Activated CD4-positive, alpha-beta T cell treated with anti-CD3 and anti-CD28 coated beads for 24 hours (primary cell): ENCODE measurements around the gene PRB2.
"Not testable (repeated sequence)": the region's sequence is repeated elsewhere in the genome, so short reads cannot be mapped to it uniquely, and the experiment has no call there.

ENCODE experiments used
- DNase-seq, 2 donors: peaks; one replicate each; pipeline ENCODE4 v3.0.0-alpha.2; 2020; ENCODE audit warnings: low read depth in 2 of 2

Gene PRB2

DNA sequence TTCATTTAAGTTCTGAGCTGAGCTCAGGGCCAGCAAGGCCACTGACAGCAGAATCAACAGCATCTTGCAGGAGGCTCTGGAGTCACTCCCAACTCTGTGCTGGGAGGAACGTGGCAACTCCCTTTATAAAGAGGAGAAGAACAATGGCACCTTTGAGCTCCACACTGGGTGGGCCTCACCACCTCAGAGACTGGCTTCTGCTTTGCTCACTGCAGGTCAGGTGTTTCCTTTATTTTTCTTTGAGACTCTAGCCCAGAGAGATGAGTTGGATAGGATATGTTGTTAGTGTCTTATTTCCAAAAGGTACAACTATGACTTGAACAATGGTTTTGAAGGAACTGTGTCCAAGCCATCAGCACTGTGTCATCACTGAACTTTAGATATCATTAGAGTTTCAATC, at the start of gene PRB2:
PRB2 (minus strand) TSS at position 101 of the 400 bp plus-strand sequence; CDS start at position 63, 38 bp downstream.
- DNase-seq = not testable (repeated sequence)

DNA sequence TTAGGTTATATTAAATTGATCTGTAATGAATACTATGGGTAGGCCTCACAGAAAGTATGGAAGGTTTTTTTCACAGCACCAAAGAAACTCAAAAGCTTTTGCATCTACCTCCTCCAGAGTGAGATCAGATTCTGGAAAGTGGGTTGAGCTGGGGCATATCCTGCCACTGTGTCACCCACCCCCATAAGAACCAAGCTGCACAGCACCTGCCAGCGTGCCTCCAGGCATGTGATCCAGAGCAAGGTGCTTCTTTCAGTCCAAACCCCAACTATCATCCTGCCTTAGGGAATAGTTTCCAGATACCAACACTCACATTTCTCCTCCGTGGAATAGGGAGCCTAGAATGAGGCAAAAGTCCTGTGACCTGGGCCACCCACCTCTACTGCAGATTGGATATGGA, 42.6 kb upstream of the PRB2 start:
- no peak for DNase-seq

DNA sequence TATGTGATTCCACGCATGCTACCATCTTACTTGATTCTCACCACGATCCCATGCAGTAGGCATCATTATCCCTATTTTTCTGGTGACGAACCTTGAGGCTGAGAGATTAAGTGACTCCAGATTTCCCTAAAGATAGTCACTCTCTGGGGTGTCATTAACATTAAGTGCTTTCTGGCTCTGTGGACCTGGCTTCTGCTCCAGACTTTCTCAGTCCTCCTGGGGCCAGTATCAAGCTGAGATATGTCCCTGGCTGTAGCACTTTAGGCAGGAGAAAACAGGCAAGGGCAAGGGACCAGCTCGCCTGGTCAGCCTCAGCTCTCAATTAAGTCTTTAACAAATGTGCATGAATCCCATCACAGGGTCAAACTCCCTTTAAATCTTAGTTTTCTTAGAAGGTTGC, 38.3 kb upstream of the PRB2 start:
- DNase-seq = no peak

DNA sequence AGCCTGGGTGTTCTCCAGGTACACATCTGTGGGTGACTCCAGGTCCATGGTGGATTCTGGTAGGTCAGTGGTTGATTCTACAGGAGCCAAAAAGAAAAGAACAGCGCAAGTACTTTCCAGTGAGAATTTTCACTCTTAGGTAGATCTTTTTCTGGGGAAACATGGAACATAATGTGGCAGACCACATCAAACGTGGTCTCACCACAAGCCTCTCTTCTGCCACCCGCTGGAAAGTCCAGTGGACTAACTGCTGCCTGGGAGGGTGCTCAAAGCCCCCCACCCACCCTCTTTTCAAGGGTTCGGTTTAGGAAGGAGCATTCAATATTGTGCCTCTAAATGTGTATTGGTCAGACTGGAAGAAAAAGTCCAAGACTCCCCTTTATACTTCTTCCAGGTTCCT, 36.1 kb upstream of the PRB2 start:
- DNase-seq = no peak

DNA sequence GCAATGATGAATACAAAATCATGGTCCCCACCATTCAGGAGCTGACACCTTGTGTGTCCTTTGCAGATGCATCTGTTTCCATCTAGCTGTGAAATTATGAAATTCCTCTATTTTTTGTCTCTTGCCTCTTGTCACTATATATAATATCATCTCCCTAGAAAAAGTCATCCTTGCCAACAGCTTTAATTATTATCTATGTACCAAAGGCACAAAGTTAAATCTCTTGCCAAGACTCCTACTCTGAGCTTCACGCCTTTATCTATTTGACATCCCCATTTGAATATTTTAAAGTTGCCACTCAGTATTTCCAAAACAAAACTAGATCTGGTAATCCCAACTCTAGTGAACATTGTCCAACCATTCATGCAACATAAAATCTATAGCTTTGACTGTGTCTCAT, 32.0 kb upstream of the PRB2 start:
- no peak for DNase-seq

DNA sequence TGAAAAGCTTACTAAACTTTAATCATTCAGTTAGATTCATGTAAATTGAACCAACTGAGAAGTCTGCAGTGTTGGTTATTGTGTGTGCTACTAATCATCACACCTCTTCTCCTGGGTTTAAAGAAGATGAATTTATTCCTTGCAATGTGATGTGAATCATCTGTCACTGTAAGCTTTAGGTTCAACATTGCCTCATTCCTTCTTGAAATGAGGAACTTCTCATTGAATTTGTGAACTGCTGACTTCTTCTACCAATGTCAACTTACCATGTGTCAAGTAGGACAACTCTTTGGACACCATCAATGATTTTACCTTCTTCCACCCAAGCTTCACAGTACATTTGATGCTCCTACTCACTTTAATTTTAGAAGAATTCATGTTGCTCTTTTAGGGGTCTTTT, 17.4 kb upstream of the PRB2 start:
- no peak for DNase-seq

DNA sequence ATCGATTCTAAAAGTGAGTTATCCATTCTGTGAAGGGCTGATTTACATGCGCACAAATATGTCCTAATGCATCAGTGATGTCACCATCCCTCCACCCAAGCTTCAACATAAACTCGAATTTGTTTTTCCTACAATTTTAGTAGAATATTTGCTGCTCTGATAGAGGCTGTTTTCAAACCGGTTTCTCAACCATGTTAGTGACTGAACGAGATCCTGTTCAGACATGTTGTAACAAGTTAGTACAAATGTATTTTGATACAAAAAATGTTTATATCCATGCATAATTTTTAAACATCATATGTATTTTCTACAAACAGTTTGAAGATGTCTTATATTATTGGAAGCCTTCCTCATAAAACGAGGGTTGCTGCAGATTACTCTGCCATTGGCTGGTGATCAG, 12.7 kb upstream of the PRB2 start:
- no peak for DNase-seq

DNA sequence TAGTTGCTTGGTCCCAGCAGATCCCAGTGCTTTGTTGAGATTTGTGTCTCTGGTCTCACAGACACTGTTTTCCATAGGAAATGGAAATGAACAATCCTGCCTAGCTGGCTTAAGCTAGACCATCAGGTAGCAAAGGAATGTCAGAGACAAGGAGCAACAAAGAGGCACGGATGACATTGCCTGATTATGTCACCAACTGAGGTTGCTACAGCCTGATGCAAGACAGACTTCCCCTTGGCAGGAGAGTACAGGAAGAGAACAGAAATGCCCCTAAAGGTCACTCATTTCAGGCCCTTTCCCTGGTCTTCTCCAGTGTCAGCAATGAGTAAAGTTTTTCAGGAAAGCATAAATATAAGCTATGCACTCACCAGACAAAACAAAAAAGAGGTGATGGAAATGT, 2.0 kb upstream of the PRB2 start:
- no peak for DNase-seq

DNA sequence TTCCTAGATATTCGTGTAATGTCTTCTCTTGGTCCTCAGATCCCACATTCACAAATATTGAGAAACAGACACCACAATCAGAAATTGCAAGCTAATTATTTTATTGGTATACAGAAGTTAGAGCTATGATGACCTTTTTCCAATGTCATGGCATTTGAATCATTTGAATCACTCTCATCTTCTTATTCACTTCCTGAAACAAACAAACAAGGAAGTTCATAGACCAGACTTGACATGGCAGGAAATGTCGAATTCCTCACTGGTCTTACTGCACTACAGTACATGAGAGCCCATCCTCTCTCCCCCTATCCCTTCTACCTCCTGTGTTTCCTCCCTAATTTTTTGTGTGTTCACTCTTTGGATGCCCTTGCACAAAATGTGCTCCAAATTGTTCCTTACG, 3.9 kb downstream of the PRB2 start:
- DNase-seq = not testable (repeated sequence)

DNA sequence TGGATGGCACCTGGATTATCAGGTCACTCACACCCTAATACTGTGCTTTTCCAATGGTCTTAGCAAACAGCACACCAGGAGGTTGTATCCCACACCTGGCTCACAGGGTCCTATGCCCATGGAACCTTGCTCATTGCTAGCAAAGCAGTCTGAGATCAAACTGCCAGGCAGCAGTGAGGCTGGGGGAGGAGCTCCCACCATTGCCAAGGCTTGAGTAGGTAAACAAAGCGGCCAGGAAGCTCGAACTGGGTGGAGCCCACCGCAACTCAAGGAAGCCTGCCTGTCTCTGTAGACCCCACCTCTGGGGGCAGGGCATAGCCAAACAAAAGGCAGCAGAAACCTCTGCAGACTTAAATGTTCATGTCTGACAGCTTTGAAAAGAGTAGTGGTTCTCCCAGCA, 17.9 kb downstream of the PRB2 start:
- not testable (repeated sequence) for DNase-seq

DNA sequence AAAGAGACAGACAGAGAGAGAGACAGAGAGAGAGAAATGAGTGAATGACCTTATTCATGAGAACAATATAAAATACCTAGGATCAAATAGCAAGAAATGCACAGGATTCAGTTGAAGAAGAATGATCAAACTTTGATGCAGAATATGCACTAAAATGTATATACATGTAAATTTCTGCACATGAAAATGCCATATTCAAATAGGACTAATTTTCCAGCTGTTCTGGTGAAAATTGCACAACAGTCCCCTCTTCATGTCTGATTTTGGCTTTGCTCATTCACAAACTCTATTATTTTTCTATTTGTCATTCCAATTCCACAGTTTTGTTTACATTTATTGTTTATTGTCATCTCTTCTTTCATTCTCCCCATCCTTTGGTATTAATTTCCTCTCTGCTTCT, 34.2 kb downstream of the PRB2 start:
- no peak for DNase-seq

DNA sequence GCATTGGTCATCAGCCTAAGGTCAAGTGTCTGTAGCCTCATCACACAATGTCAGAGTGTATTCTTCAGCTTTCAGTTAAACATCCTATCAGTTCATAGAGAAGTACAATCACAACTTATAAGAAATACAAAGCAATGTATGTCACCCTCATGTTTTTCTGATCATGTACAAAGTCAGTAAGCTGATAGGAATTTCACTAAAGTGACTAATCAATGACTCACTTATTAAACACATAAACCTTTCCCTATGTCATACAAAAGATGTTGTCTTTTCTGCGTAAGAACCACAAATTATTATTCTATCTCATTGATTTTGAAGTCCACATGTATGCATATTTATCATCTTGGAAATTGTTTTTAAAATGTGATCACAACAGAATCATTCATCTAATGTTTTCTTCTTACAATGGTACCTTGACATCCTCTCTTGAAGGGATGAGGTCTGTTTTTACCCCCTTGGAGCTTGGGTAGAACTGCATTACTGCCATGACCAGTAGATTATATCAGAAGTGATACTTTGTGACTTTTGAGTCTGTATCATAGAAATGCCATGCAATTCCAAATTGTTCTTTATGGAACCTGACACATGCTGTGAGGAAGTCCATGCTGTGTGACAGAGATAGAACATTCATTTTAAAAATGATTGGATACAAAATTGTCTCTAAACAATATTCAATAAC, 35.0 kb downstream of the PRB2 start:
- not testable (repeated sequence) for DNase-seq

DNA sequence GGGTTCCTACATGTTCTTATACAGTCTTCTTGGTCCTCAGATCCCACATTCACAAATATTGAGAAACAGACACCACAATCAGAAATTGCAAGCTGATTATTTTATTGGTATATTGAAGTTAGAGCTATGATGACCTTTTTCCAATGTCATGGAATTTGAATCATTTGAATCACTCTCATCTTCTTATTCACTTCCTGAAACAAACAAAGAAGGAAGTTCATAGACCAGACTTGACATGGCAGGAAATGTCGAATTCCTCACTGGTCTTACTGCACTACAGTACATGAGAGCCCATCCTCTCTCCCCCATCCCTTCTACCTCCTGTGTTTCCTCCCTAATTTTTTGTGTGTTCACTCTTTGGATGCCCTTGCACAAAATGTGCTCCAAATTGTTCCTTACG, 43.6 kb downstream of the PRB2 start:
- DNase-seq = not testable (repeated sequence)

DNA sequence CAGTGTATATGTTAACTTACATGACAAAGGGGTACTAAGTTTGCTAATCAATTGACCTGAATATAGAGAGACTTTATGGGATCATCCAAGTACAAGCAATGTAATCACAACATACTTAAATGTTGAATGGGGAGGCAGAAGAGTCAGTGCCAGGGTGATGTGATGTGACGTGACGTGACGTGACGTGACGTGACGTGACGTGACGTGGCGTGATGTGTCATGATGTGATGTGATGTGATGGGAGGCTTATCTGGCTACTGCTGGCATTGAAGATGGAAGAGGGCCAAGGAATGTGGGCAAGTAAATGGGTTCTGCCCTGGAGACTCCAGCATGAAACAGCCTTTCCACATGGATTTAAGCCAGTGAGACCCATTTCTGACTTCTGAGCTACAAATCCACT, 46.9 kb downstream of the PRB2 start:
- no peak for DNase-seq

DNA sequence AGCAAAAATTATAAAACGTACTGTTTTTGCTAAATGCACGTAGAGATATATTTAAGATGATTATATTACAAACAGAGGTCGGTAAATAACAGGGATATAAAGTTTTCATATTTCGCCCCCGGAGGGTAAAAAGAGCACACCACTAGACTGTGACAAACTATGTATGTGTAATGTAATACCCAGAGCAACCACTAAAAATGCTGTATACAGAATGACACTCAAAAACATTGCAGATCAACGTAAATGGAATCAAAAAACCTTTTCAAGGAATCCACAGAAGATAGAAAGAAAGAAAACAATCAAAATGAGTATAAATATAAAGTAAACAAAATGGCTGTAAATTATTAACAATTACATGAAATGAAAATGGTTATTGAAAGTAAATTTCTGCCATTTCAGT, 47.6 kb downstream of the PRB2 start:
- DNase-seq = no peak

DNA sequence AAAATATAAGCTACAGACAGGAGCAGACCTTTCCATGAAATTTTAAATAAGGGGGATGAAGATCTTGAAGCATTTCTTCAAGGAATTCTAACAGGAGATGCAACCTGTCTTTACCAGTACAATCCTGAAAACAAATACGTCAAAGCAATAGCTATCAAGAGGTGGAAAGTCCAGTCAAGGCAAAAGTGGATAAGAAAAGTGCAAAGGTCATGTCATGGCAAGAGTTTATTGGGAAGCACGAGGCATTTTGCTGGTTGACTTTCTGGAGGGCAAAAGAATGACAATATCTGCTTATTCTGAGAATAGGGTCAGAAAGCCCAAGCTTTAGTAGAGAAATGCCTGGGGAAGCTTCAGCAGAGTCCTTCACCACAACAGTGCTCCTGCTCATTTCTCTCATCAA, 50.9 kb downstream of the PRB2 start:
- DNase-seq = no peak
